Motor neuron (in vitro differentiated cells): ENCODE measurements around the gene STOML3. TPM values are rescaled to one million over a fixed set of nuclear protein-coding genes. Genes with fewer than 3 reads are reported as not detected.
A peak's percentile ranks its signal among the peaks of the same experiment; 100 is the strongest.

Experiments
- ATAC-seq, 8 experiments: fragments of 200-7000 bp; cut with Tn5 transposase; replicated peaks in 6 of 8; 2 replicates each; pipeline ENCODE4 v1.8.0; 2021; ENCODE audit warnings: mild to moderate bottlenecking in 8 of 8, moderate library complexity in 8 of 8
- H3K27ac ChIP-seq, 2 donors: fragments of 250-450 bp; sonication (Bioruptor Pico); 2 replicates each; pipeline ENCODE4 v1.9.0; 2021; ENCODE audit warnings: antibody characterized with exemption in 2 of 2, mild to moderate bottlenecking in 2 of 2, moderate library complexity in 1 of 2
- H3K4me1 ChIP-seq, 2 donors: fragments of 250-450 bp; sonication (Bioruptor Pico); replicated peaks in 1 of 2; 2 replicates each; pipeline ENCODE4 v1.6.1; 2021; ENCODE audit warnings: antibody characterized with exemption in 2 of 2, mild to moderate bottlenecking in 2 of 2, moderate library complexity in 1 of 2
- H3K4me3 ChIP-seq, 5 donors: fragments of 250-450 bp; sonication (Bioruptor Pico); 2 replicates each; pipeline ENCODE4 v1.9.0; 2021; ENCODE audit warnings: antibody characterized with exemption in 5 of 5, mild to moderate bottlenecking in 5 of 5, moderate library complexity in 4 of 5
- WGBS, 10 experiments: fragments of 450-650 bp; shearing (Covaris generic); methylation state at CpG; one replicate each; pipeline ENCODE4 v1.0.0; 2022; 5-methylcytosine and 5-hydroxymethylcytosine counted together
- in situ Hi-C, 9 experiments: fragments of 400-800 bp; cut with MboI; loops; one replicate each; pipeline ENCODE4 v1.15.0; 2021; ENCODE audit warnings: low sequenced_read_pairs in 9 of 9, low pct_unique_long_range_greater_than_20kb in 2 of 9; ENCODE audit not compliant: unreplicated experiment in 9 of 9
- total RNA-seq, 8 experiments: library from RNA; unstranded; fragments of 300-600 nt; gene quantifications; 2 replicates each; pipeline versions ENCODE4 v1.2.3 to v1.2.4, GENCODE V29; 2022

STOML3 gene
- total RNA-seq, 8 experiments from 2014 or later, result 0.09 to 19.3 (median 0.15) TPM; not detected in 4

DNA sequence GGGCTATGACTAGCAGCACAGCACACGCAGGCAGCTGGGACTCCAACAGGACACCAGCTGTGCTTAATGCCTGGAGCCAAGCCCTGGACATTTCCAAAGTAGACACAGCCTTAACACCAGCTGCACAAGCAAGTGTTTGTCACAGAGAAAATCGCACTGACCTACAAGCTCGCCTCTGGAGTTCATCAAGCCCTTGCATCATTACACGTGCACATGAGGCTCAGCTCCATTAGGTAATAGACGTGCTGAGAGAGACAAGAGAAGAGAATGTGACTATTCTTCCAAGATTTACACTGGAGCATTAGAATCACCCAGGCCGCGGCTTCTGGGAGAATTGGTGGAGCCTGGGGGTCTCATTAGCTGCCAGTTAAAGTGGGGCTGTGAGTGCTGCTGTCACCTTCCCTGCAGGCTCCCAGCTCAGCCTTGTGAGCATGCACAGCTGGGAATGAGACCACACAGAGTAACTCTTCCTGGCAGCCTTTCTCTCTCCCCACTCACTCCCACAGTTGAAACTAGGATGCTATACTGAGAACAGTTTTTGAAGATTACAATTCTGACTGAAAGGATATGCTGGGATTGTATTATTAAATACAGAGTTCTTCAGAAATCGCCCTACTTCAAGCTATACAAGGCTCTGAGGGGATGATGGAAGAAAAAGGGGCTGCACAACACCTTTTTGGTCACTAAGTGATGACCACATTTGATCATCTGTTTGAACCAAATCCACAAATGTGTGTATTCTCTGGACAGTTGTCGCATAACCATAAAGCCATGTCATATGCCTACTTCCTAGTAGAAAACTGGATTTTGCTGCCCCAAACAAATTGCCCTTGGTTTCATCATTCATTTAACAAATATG, 10.5 kb downstream of the STOML3 start:
- Histone ChIP-seq H3K4me1 (peaks cover 16 to 19% of the 10 kb centered on the region in 2 donors), H3K27ac (peak overlapping the region; percentile 67 to 77), H3K4me3 (no peak overlapping the region)
- in situ Hi-C loops, result no loop called here
- WGBS, 10 experiments, result 2 to 87% (median 58%) methylated on average over 1 to 7 of the region's 9 CpGs
- ATAC-seq, result peak in 7 of 8 experiments; percentile 83 to 92 (median 85)

DNA sequence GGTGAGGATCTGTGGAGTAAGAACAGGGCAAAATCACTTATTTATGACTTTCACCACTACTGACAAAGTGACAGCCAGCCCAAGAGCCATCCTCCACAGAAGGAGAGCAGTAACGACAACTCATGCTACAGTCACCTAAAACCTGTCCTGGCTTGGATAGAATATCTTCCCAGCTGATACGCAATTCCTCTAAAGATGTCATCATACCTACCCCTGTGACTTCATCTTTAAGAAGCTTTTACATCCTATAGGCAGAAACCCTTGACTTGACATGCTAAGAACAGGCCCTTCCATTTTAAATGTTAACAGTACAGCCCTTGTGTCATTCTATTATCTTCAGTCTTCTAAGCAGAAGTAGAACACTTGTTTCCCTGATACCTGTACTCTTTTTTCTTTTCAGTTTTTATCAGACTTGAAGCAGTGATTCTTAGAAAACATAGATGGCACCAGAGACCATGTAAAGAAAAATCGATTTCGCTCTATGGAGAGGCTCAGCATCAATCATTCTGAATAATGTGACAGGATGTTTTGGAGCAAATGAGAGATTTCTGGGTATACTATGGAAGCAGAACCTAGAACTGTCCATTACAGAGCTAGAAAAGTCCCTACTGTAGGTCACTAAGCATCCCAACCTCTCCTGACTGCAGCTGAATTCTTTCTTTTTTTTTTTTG, 20.1 kb downstream of the STOML3 start:
- 31 to 100% (median 83%) methylated on average over 1 to 4 of the region's 4 CpGs; no CpG with 5 or more reads in 2 of the 10 experiments for WGBS, 10 experiments
- Histone ChIP-seq H3K4me1 (no peaks in the 10 kb centered on the region), H3K4me3 (no peak overlapping the region), H3K27ac (no peak overlapping the region)
- peak in 2 of 8 experiments; percentile 39 to 71 for ATAC-seq
- in situ Hi-C loops, result no loop called here

DNA sequence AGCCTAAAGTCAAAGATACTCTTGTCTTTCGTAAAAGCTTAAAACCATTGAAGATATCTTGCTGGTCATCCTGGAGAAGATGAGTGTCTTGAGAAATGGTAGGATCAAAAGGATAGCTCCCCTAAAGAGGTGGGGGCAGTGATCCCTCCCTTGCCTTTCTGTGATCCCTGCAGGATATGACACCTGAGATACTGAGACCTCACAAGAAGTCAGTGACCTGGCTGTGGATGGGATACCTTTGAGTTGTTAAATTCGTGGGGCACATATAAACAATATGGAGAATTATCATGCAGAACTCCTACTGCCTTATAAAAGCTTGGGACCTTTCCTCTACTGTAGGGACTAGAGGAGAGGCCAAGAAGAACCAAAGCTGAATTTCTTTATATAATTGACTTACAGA, 21.4 kb downstream of the STOML3 start:
- 33 to 68% (median 49%) methylated on average over 1 to 2 of the region's 2 CpGs; no CpG with 5 or more reads in 4 of the 10 experiments for WGBS, 10 experiments
- in situ Hi-C loops, result no loop called here
- Histone ChIP-seq H3K4me1 (no peaks in the 10 kb centered on the region), H3K4me3 (no peak overlapping the region), H3K27ac (no peak overlapping the region)
- no peak for ATAC-seq

DNA sequence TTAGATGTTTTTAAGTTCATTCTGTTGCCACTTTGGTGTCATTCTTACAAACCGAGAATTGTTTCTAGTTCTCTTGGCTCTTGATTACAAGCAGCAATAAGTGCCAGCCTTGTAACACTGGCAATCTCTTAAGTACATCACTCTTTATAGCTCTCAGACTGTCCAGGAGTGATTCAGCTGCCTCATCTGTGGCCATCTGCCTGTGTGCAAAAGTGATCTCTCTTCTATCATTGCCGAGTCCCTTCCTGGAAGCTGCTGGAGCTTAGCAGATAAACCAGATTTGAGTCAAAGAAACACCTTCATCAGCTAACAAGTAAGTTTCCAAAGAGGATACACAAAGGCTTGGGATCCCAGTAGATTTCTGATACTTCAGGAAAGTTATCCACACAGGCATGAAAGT, 23.2 kb downstream of the STOML3 start:
- Histone ChIP-seq H3K27ac (no peak overlapping the region), H3K4me1 (no peaks in the 10 kb centered on the region), H3K4me3 (no peak overlapping the region)
- peak in 1 of 8 experiments; percentile 14 for ATAC-seq
- in situ Hi-C loops, result no loop called here
- WGBS, 10 experiments, result 0 to 95% (median 40%) methylated on average over 1 to 2 of the region's 2 CpGs; no CpG with 5 or more reads in 2 of the 10 experiments

DNA sequence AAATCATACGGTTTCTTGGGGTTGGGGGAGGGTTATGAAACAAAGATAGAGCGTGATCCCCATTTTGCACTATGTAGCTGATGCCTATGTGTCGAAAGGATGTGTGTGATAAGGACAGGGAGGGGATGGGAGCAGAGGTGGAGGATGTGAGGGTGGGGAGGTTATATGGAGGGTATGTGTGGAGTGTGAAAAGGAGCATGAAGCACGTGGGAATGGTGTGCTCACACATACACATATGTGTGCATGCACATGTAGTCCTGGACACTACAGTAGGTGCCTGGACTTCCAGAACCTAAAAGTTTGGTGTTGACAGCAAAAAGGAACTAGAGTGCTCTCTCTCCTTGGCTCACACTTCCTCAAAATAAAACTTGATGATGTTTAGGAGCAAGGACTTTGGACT, 25.4 kb downstream of the STOML3 start:
- ATAC-seq, result no peak
- in situ Hi-C loops, result no loop called here
- WGBS, 10 experiments, result 32 to 100% (median 75%) methylated on average over 1 to 3 of the region's 4 CpGs; no CpG with 5 or more reads in 3 of the 10 experiments
- H3K27ac ChIP-seq, result no peak overlapping the region
- H3K4me3 ChIP-seq, result no peak overlapping the region
- no peaks in the 10 kb centered on the region for H3K4me1 ChIP-seq

DNA sequence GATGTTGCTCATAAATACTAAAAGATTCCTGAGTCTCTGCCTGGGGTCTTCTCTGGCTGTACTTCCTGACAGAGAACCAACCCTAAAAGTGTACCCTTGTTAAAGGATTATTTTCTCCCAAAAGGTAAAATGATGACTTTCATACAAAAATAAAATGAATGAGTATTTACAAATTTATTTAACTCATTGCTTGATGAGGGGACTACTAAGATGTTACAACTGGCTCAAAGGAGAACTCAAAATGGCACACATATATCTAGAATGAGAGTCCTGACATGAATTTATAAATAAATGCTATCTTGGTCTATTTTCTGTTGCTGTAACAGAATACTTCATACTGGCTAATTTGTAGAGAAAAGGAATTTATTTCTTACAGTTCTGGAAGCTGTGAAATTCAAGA, 30.5 kb downstream of the STOML3 start:
- H3K4me1 ChIP-seq, result no peaks in the 10 kb centered on the region

DNA sequence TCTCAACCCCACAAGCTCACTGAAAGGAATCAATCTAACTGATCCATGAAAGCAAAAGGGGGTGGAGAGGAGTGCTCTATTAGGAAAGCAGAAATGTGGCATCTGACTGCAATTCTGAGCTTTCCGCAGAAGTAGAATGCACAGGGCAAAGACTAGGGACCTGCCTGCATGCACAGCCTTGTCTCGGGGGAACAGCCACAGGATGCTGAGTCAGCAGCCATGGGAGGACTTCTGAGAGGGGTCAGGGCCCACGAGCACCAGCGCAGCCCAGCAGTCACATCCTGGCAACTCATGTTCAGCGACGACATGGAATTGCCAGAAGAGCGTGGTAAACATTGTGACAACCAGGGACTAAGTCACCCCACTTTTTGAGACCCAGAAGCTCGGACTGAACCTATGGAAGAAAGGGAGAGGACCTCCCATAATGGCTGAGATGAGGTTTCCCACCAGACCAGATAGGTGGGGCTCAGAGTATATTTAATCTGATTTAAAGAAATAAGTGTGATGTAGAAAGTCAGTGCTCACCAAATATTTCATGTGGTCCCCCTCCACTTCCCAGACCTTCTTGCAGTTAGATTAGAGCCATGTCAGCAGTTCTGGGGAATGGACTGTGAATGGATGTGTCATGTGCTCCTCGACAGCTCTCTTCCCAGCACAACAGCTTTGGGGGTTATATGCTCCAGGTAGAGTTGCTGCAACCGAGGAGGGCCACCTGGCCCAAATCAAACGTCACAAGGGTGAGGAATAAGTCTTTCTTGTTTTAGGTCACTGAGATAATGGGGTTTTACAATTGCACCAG, 32.6 kb downstream of the STOML3 start:
- Histone ChIP-seq H3K27ac (no peak overlapping the region), H3K4me3 (no peak overlapping the region), H3K4me1 (no peaks in the 10 kb centered on the region)
- in situ Hi-C loops, result no loop called here
- ATAC-seq, result no peak
- WGBS, 10 experiments, result 0 to 95% (median 83%) methylated on average over 1 to 8 of the region's 11 CpGs

More for the DNA sequence above, 30.5 kb downstream of the STOML3 start:
- Histone ChIP-seq H3K27ac (no peak overlapping the region), H3K4me3 (no peak overlapping the region)
- in situ Hi-C loops, result no loop called here
- no peak for ATAC-seq

DNA sequence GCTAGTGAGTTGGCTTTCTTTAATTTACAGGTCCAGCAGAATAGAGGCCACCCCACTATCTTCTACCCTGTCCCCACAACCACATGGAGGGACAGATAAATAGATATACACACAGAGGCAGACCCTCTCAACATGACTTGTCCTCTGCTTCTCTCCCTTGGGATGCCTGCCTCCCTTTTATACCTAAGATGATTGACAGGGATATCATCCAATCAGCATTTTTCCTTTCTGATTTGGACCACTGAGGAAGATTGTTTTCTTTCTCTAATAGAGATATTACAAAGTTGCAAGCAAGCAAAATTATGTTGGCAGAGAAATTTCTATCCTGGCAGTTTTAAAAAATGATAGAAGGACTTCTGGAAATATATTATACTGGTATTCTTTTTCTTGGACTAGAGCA, 35.8 kb downstream of the STOML3 start:
- no peak overlapping the region for H3K27ac ChIP-seq
- H3K4me1 ChIP-seq, result no peaks in the 10 kb centered on the region
- ATAC-seq, result no peak
- in situ Hi-C loops, result no loop called here
- no peak overlapping the region for H3K4me3 ChIP-seq

DNA sequence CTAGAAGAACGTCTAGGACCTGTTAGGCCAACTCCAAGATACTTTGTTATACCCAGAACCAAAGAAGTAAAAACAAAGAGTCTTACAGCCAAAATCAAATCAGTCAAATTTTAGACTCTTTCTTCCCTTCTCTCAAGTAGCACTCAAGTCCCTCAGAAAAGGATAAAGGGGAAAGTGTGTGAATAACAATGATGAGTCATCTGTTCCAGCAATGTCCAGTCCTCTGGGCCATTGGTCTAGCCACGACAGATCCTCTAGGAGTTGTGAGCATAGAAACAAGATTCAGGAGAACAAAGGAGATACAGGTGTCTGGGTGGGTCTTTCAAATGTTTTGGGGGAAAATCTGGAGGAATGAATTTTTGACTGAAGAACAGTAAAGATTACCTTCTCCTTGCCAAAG, 36.3 kb downstream of the STOML3 start:
- Histone ChIP-seq H3K27ac (no peak overlapping the region), H3K4me1 (no peaks in the 10 kb centered on the region), H3K4me3 (no peak overlapping the region)
- in situ Hi-C loops, result no loop called here
- 0 to 76% (median 38%) methylated on average over 1 to 2 of the region's 2 CpGs; no CpG with 5 or more reads in 1 of the 10 experiments for WGBS, 10 experiments
- peak in 1 of 8 experiments; percentile 49 for ATAC-seq

DNA sequence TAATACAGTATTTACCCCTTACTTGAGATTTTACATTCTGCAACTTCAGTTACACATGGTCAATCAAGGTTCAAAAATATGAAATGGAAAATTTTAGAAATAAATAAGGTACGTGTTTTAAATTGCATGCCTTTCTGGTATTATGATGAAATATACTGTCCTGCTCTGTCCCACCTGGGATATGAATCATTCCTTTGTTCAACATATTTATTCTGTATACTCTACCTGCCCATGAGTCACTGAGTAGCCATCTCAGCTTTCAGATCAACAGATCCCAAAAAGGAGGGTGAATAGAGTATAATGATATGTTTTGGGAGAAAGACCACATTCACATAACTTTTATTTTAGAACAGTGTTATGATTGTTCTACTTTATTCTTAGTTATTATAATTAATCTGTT, 37.8 kb downstream of the STOML3 start:
- ATAC-seq, result no peak
- Histone ChIP-seq H3K4me3 (no peak overlapping the region), H3K4me1 (no peaks in the 10 kb centered on the region), H3K27ac (no peak overlapping the region)
- in situ Hi-C loops, result no loop called here
- WGBS, 10 experiments, result 0 to 100% (median 100%) methylated on average over 1 of the region's 1 CpG; no CpG with 5 or more reads in 1 of the 10 experiments

DNA sequence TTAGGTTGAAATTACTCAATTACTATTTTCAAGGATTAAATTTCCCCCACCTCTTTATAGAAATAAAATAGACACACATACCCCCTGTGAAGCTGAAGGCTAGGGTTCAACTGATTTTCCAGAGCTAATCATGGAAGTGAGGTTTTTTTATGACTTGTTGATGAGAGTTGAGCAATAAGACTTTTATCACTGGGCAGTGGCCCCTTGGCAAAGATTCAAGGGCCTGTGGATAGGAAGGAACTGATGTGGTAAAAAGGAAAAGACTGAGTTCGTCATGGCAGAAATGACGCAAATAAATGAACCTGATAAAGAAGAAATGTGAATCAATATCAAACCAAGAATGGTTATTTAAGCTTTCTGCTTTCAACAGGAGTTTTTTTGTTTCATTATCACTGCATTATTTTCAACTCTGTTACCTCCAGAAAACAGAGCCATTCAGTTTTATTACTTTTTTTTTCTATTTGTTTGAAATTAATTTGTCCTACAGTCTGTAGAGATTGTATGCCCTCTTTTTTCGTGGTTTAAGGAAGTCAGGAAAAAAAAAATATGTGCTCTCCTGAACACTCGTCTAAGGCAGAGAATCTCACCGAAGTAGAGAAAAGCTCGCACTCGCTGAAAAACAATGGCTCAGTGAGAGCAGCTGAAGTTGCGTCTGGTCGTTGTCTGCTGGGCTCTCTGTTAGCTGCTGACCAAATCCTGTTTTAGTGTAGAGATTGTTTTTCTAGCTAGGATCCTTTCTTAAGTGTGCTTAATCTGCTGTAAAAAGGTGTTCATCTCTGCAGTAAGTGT, 38.9 kb downstream of the STOML3 start:
- no peak for ATAC-seq
- in situ Hi-C loops, result no loop called here
- WGBS, 10 experiments, result 15 to 73% (median 56%) methylated on average over 3 to 9 of the region's 9 CpGs
- H3K4me1 ChIP-seq, result peaks cover 0 to 5% of the 10 kb centered on the region in 2 donors
- no peak overlapping the region for H3K4me3 ChIP-seq
- H3K27ac ChIP-seq, result no peak overlapping the region

DNA sequence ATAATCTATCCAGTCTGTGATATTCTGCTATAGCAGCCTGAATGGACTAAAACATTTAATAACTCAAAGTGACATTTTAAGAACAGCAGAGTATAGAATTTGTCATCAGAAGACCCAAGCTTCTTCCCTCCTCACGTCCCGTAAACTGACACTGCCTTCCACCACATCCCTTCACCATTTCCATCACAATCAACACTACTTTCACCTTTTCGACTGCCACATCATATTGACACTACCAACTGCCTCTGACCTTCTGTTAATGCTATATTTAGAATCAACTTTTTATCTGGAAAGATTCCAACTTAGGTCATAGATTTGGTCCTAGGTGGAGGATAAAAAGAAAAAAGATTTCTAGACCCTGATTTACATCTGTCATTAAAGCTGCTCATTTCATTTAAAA, 39.6 kb downstream of the STOML3 start:
- ATAC-seq, result no peak
- H3K4me3 ChIP-seq, result no peak overlapping the region
- 0 to 50% (median 16%) methylated on average over 1 to 3 of the region's 3 CpGs; no CpG with 5 or more reads in 2 of the 10 experiments for WGBS, 10 experiments
- in situ Hi-C loops, result no loop called here
- H3K4me1 ChIP-seq, result peaks cover 0 to 5% of the 10 kb centered on the region in 2 donors
- no peak overlapping the region for H3K27ac ChIP-seq
